ENCODE data around the gene RUSF1. TPM values are rescaled to one million over a fixed set of nuclear protein-coding genes. Genes with fewer than 3 reads are reported as not detected.

Gene RUSF1
- total RNA-seq, 4 donors from 2014 or later: 20.2 to 49.2 (median 34.2) TPM

DNA sequence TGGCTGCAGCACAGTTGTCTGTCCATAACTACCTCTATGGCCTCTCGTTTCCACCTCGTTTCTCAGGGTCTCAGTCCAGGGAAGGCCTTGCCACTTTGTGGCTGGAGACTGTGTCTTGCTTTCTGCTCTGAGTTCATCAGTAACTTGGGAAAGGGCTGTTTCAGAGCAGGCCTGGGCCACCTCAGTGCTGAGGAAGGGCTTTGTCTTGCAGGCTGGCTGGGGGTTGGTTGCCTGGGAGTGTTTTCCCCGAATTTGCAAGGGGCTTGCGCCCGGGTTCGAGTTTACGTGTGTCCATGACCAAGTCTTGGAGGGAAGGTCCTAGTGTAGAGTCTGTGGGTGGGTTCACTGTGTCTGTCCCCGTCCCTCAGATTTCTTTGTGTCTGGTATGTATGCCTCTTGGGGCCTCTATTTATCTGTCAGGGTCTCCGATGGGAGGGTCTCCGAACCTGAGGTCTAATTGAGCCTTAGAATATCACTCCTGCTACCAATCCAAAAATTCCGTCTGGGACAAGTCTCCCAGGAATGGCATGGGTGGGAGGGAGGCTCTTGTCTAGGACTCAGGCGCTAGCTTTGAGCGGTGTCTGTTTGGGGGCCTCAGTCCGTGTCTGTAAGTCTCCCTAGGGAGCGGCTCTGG, 36.8 kb downstream of the RUSF1 start:
- TF ChIP-seq CTCF (IDR thresholded peaks at IDR 0.05; ENCODE audit: low read depth): no peak

GRCh38 chr16:31470615-31471014, 37.6 kb downstream of the RUSF1 start:
- TF ChIP-seq CTCF (IDR thresholded peaks at IDR 0.05; ENCODE audit: low read depth): no peak

DNA sequence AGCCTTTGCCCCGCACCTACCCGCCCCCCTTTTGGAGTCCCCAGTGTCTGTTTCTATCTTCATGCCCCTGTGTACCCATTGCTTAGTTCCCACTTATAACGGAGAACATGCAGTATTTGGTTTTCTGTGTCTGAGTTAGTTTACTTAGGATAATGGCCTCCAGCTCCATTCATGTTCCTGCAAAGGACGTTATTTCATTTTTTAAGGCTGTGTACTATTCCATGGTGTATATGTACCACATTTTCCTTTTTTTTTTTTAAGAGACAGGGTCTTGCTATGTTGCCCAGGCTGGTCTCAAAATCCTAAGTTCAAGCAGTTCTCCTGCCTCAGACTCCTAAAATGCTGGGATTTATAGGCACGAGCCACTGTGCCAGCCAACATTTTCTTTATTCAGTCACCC, 40.3 kb downstream of the RUSF1 start:
- no peak for TF ChIP-seq CTCF (IDR thresholded peaks at IDR 0.05; ENCODE audit: low read depth)

GRCh38 chr16:31467151-31467773, 40.9 kb downstream of the RUSF1 start:
- TF ChIP-seq CTCF (IDR thresholded peaks at IDR 0.05; ENCODE audit: low read depth): no peak

DNA sequence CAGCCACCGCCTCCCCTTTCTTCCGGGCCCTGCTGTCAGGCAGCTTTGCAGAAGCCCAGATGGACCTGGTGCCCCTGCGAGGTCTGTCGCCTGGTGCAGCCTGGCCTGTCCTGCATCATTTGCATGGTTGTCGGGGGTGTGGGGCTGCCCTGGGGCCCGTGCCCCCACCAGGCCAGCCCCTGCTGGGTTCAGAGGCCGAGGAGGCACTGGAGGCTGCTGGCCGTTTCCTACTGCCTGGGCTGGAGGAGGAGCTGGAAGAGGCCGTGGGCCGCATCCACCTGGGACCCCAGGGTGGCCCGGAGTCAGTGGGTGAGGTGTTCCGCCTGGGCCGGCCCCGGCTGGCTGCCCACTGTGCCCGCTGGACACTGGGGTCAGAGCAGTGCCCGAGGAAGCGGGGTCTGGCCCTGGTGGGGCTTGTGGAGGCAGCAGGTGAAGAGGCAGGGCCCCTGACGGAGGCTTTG, 41.8 kb downstream of the RUSF1 start:
- TF ChIP-seq CTCF (IDR thresholded peaks at IDR 0.05; ENCODE audit: low read depth): no peak

DNA sequence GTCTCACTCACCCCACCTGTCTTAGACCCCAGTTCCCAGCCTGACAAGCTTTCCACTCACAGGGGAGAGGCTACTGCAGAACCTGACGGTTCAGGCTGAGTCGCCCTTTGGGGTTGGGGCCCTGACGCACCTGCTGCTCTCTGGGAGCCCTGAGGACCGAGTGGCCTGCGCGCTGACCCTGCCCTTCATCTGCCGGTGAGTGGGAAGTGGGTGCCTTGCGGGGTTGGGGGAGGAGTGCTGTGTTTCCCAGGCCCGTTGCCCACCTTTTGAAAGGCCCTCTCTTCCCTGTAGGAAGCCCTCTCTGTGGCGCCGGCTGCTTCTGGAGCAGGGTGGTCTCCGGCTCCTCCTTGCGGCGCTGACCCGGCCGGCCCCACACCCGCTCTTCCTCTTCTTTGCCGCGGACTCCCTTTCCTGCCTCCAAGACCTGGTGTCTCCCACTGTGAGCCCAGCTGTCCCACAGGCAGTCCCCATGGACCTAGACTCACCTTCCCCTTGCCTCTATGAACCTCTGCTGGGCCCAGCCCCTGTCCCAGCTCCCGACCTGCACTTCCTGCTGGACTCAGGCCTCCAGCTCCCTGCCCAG, 42.3 kb downstream of the RUSF1 start:
- TF ChIP-seq CTCF (IDR thresholded peaks at IDR 0.05; ENCODE audit: low read depth): no peak

DNA sequence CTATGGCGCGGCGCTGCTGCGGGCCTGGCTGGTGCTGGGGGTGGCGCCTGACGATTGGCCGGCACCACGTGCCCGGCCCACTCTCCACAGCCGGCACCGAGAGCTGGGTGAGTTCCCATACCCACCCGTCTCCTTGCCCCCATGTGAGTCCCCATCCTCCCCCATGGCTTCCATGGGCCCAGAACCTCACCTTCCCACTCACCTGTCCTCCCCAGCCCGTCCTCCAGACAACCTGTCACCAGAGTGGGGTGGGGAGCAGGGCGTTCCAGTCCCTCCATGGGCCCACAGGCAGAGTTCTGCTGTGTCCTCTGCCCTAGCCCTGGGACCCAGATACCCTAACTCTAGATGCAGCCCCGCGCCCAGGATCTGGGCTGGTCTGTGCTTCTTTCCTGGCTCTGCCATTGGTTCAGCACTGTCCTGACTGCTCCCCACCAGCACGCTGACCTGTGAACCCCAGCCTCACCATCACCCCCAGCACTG, 43.4 kb downstream of the RUSF1 start:
- TF ChIP-seq CTCF (IDR thresholded peaks at IDR 0.05; ENCODE audit: low read depth): no peak

All from subcutaneous adipose tissue (tissue), 4 donors.